Measurements from ENCODE around the gene BRDT.
A peak's percentile ranks its signal among the peaks of the same experiment; 100 is the strongest.
"Not testable (repeated sequence)": the region's sequence is repeated elsewhere in the genome, so short reads cannot be mapped to it uniquely, and the experiment has no call there.

Gene BRDT

DNA sequence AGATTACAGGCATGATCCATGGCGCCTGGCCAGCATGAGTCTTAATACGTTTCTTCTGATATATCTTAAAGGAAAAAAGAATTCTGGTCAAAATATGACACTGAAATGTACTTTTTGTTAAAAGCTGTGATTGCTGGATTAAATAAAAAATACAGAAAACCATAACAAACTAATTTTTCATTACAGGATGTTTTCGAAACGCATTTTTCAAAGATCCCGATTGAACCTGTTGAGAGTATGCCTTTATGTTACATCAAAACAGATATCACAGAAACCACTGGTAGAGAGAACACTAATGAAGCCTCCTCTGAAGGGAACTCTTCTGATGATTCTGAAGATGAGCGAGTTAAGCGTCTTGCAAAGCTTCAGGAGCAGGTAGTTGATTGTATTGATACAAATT lies 30.2 kb downstream of the BRDT start:
- no peak overlapping the region for H3K4me3 ChIP-seq (ENCODE audit: low read length)

DNA sequence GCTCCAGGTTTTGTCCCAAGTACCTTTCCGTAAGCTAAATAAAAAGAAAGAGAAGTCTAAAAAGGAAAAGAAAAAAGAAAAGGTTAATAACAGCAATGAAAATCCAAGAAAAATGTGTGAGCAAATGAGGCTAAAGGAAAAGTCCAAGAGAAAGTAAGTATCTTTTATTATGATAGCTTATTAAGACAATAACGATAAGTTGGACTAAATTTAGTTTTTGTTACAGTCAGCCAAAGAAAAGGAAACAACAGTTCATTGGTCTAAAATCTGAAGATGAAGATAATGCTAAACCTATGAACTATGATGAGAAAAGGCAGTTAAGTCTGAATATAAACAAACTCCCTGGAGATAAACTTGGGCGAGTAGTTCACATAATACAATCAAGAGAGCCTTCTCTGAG lies 31.5 kb downstream of the BRDT start:
- no peak overlapping the region for H3K4me3 ChIP-seq (ENCODE audit: low read length)
- DNase-seq (ENCODE audit: low read depth, low spot score) = no peak

More for the DNA sequence above, 30.2 kb downstream of the BRDT start:
- no peak for DNase-seq (ENCODE audit: low read depth, low spot score)

DNA sequence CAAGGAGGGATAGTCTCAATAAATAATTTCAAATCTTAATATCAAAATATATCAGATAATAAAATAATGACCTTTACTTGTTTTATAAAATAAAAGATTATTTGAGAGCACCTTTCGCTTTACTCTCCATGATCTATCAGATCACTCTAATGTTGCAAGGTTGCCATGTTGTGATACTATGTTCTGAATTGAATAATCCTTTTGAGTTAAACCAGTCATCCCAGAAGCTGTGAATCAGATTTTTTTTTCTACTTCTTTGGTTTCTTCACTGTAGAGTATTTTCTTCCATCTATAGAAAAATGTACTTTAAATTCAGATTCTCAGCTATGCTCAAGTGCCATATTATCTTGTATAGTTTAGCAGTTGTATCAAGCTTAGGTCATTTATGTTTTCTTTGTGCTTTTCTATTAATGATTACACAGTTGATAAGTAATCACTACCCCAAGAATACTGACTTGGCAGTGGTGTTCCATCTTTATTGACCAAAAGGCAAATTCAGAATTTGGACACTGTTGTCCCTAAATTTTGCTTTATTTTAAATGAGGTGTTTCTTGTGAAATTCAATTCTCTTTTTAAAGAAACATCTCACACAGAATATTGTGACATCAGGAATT lies 32.9 kb downstream of the BRDT start:
- DNase-seq (ENCODE audit: low read depth, low spot score) = no peak
- H3K4me3 ChIP-seq (ENCODE audit: low read length) = no peak overlapping the region

DNA sequence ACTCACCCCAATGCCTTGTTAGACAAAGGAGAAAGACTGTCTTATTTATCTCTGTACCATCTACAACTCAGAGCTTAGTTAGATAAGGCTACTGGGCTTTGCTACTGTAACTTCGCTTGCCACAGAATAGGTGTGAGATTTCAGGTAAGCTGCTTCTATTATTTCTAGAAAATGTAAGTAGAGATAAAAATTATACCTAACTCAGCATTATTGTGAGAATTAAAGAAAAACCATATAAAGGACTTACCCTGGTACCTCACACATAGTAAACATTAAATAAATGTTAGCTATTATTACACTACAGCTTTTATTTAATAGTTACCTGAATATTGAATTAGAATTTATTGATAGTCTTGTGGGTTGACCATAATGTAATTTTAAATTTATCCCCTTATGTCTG lies 44.1 kb downstream of the BRDT start:
- no peak overlapping the region for H3K4me3 ChIP-seq (ENCODE audit: low read length)
- no peak for DNase-seq (ENCODE audit: low read depth, low spot score)

DNA sequence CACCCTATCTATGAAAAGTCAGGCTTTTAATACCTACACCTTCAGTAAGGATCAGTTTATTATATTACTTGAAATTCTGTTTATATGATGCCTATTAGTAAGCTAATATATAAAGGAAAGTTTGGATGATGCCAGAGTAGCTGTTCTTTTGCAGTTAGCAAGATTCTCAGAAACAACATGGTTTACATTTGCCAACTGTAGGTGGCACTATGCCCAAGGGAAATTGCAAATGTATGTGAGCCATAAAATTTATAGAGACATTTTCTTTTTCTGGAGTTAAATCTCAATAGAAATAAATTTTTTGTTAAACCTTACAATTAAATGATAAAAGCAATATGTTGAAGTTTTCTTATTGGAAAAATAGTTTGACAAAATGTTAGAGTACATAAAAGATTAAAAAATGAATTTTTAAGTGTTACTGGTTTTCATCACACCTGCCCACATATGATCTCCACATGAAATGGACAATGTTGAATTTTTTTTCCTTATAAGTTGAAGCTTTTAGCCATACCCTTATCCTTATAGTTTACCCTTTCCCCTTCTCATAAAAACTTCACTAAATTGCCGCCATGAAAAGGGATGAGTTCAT lies 48.5 kb downstream of the BRDT start:
- no peak overlapping the region for H3K4me3 ChIP-seq (ENCODE audit: low read length)
- peak; percentile 47 for DNase-seq (ENCODE audit: low read depth, low spot score)

DNA sequence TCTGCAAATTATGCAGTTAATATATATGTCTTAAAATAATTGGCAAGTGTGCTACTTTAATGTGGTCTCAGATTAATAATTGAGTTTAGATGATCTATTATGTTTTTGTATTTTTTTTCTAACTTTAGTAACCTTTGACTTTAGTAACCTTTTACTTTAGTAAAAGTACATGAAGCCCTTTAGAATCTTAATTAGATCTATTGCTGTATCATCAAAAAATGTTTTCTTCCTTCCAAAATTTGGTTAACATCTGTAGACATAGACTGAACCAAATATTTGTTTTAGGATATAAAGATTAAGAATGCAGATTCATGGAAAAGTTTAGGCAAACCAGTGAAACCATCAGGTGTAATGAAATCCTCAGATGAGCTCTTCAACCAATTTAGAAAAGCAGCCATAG lies 54.9 kb downstream of the BRDT start:
- H3K4me3 ChIP-seq (ENCODE audit: low read length) = no peak overlapping the region
- DNase-seq (ENCODE audit: low read depth, low spot score) = no peak

DNA sequence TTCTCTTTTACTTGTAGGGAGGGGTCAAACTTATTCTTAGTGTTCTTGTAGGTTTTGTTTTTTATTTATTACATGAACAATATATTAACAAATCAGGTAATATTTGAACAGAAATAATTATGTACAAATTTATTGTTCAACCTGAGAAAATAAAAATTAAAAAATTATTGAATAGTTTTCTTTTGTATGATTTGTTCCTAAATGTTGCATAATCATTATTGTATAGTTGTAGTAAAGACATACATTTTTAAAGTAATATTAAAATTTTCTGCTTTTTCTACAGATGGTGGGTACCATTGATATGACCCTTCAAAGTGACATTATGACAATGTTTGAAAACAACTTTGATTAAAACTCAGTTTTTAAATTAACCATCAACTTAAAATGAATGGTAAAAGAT lies 64.7 kb downstream of the BRDT start:
- H3K4me3 ChIP-seq (ENCODE audit: low read length) = no peak overlapping the region
- DNase-seq (ENCODE audit: low read depth, low spot score) = no peak

DNA sequence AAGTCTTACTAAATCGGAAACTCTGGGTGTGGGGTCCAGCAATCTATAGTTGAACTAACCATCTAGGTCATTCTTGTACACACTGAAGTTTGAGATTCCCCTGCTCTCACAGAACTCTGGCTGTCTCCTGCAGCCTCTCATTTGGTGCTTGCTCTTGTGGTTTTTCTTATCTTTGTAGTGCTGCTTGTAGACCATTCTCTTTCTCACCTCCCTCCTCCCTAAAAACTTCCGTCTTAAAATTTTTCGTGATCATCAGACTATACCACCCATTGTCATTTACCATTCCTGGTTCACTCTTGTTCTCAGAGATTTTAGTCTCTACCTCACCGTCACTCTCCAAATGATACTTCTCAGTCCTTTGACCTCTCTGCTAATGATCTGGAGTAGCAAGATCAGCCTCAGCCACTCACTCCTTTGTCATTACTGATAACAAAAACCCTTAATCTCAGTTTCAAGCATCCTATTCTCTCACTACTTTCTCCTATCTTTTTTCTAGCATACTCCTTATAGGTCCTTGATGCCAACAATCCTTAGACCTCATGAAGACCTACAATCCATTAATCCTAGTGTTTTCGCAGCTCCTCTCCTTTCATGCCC lies 67.6 kb downstream of the BRDT start:
- DNase-seq (ENCODE audit: low read depth, low spot score) = peak; percentile 23
- H3K4me3 ChIP-seq (ENCODE audit: low read length) = no peak overlapping the region

DNA sequence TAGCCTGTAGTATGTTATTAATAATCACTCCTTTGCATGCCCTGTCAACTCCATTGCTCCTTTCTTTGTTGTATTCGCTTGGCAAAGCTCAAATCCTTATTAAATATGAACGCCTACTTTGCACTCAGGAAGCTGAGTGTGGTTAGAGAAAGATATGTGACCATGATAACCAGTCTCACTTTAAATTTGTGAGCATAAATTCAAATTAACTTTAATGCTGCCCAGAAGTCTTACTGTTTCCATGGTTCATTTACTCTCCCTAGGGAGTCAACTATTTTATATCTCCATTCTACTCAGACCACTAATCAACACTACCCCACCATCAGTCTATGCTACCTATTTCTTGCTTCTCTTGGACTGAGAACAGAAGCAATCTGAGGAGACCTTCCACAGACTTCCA lies 68.5 kb downstream of the BRDT start:
- DNase-seq (ENCODE audit: low read depth, low spot score) = no peak
- H3K4me3 ChIP-seq (ENCODE audit: low read length) = no peak overlapping the region

DNA sequence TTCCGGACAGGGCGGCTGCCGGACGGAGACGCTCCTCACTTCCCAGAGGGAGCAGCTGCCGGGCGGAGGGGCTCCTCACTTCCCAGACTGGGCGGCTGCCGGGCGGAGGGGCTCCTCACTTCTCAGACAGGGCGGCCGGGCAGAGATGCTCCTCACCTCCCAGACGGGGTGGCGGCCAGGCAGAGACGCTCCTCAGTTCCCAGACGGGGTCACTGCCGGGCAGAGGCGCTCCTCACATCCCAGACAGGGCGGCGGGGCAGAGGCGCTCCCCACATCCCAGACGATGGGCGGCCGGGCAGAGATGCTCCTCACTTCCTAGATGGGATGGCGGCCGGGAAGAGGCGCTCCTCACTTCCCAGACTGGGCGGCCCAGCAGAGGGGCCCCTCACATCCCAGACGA lies 76.8 kb downstream of the BRDT start:
- H3K4me3 ChIP-seq (ENCODE audit: low read length); DNase-seq (ENCODE audit: low read depth, low spot score): not testable (repeated sequence)

DNA sequence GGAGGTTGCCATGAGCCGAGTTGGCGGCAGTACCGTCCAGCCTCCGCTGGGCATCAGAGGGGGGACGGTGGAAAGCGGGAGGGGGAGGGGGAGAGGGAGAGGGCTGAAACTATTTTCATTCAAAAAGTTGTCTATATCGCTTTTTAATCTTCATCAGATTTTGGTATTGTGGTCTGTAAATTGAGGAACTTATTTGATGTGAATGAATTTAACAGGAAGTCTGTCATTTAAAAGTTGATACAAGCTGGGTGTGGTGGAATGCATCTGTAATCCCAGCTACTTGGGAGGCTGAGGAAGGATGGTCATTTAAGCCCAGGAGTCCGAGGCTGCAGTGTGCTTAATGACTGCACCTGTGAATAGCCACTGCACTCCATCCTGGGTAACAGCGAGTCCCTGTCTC lies 77.6 kb downstream of the BRDT start:
- no peak for DNase-seq (ENCODE audit: low read depth, low spot score)

DNA sequence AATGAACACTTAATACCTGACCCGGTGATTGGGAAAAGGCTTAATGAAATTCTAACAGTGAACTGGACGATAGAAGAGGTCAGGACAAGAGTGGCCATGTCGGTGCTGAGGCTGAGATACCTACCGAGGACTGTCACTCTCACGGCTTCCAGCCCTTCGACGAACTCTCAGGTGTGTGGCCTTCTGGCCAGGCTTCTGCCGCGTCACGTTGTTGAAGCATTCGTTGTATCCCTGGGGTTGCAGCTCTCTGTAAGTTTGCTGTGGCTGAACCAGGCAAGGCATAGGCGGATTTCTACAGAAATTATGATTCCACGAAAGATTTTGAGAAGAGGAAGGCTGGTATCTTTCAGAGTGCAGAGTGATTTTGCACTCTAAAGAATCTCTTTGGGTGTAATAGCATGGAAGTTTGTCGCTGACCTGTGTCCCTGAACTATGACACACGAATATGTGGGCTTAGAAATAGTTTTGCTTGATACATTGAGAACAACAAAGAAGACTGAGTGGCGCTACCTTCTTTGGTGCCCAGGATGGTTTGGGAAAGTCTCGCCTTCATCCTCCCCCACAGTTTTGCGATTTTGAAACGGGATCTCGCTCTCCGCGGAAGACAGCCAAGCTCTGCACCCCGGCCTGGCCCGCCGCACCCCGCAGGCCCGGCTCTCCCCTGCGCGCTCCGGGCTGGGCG lies 80.2 kb downstream of the BRDT start:
- DNase-seq (ENCODE audit: low read depth, low spot score) = no peak
- H3K4me3 ChIP-seq (ENCODE audit: low read length) = no peak overlapping the region

More for the DNA sequence above, 77.6 kb downstream of the BRDT start:
- no peak overlapping the region for H3K4me3 ChIP-seq (ENCODE audit: low read length)

DNA sequence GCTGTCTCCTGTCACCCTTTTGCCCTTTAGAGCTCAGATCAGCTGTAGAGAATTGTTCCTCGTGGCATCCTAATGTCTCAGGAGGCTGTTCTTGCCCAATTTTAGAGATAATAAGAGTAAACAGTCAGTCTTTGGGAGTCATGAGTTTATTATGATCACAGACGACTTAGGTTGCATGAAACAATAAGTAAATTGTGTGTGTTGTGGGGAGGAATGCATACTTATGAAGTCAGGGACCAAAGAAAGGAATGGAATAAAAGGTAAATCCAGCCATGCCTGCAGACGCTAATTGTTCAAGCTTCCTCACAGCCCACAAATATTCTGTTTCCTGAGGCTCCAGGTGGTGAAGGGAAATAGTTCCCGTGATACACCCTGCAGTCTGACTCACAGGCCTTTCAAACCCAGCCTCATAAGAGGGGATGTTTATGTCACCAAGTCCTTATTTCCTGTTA lies 81.5 kb downstream of the BRDT start:
- DNase-seq (ENCODE audit: low read depth, low spot score) = peak; percentile 29
- H3K4me3 ChIP-seq (ENCODE audit: low read length) = no peak overlapping the region

DNA sequence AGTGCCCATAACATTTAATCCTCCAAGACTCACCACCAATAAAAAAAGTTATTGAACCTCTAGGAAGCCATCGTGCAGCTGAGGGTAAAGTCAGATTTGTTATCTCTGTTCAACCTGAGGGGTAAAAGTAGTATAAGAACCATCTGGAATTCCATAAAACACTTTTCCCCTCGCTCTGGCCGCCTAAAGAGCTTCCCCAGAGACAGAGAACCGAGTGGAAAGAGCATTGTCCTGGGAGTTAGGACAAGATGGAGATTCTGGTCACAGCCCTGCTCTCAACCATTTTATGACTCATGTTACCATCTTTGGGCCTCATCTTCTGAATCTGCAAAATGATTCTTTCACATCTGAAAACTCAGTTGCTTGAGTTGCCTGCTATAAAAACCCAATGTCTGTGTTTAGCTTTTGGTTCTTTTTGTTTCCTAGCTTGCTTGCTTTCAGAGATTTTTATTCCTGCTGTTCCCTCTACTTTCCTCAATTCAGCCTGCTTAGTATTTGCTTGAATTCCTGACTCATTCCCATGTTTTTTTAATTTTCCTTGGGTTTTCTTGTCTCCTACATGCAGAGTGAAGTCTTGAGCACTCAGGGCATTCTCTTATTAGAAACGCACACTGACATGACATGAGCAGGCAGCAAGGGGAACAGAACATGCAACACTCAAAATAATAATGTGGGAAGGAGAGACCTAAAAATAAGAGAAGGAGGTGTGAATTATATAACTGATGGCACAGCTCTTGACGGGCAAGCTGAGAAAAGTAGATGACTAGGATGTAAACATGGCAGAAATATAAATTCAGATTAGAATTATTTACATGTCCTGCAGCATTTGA lies 82.3 kb downstream of the BRDT start:
- H3K4me3 ChIP-seq (ENCODE audit: low read length) = no peak overlapping the region
- DNase-seq (ENCODE audit: low read depth, low spot score) = no peak

DNA sequence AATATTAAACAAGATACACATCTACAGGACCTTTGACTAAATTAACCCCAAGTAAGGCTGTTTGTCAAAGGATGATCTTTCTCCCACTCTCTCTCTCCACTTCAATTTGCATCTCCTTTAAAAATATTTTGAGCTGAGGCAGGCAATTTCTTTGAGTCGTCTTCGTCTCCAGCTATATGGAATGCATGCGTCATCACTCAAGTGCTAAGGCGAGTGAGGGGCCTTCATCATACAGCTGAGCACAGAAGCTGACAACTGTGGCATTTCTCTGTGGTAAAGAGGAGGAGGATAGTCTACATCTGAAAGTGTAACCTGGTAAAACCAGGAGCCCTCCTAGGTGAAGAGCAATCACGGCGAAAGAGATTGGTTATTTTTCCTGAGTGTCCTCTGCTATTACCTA lies 88.2 kb downstream of the BRDT start:
- DNase-seq (ENCODE audit: low read depth, low spot score) = no peak
- H3K4me3 ChIP-seq (ENCODE audit: low read length) = no peak overlapping the region

DNA sequence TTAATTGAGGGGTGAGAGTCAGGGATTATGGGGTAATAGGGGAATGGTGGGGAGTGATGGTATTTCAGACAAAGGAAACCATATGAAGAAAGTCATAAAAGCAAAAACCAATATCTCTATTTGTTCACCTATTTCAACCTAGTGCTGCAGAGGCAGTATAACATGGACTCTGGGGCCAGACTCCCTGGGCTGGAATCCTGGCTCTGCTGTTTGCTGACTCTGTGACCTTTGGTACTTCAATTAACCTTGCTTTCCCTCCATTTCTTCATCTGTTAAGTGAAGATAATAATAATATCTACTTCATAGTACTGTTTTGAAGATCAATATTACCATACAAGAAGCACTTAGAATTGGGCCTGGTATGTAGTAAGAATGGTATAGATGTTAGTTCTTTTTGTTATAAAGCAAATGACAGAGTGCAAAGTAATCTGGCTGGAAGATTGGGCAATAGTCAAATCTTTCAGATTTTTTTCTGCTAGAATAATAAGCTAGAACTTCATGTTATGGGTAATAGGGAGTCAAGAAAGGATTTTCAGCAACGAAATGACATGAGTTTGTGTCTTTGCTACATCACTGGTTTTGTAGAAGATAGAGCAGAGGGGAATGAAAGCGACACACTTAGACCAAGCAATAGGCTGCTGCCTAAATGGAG lies 89.6 kb downstream of the BRDT start:
- DNase-seq (ENCODE audit: low read depth, low spot score) = no peak
- H3K4me3 ChIP-seq (ENCODE audit: low read length) = no peak overlapping the region

DNA sequence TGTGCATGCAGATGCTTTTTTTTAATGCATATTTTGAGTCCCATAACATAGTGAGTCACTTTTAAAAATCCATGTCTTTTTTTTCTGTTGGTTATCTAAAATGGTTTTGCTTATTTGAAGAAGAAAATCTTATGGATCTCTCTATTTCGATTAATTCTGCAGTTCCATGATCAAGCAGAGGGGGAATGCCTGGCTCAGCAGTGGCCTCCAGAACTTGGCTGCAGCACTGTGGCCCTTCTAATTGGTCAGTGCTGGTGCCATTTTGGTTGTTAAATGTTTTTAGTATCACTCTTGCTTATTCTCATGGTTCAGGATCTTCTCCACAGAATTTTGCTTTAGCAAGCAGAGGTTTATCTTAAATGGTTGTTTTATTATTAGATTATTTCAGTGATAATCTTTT lies 91.8 kb downstream of the BRDT start:
- H3K4me3 ChIP-seq (ENCODE audit: low read length) = no peak overlapping the region
- DNase-seq (ENCODE audit: low read depth, low spot score) = no peak

DNA sequence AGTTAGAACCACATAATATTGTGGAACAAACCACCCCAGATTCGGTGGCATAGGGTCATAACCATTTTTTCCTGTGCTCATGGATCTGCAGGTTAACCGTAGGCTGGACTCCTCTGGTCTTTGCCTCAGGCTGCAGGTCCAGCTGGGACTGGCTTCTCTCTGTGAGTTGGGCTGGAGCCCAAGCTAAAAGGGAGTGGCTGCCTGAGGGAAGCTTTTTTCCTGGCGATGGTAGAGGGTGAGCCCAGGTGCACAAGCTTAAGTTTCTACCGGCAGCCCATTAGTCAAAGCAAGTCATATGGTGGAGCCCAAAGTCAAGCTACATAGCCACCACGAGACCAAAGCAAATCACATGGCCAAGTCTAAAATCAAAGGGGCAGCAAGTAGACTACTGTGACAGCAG lies 94.4 kb downstream of the BRDT start:
- no peak overlapping the region for H3K4me3 ChIP-seq (ENCODE audit: low read length)
- no peak for DNase-seq (ENCODE audit: low read depth, low spot score)
